HepG2 (cell line): Measurements from ENCODE around the gene KCNQ1OT1. TPM values are rescaled to one million over a fixed set of nuclear protein-coding genes. Genes with fewer than 3 reads are reported as not detected.

Source experiments
- BORCS8-MEF2B ChIP-seq: sonication (generic); formaldehyde crosslinking; IDR thresholded peaks from 2 replicates; pipeline ENCODE4 v1.8.0; 2022; ENCODE audit warnings: mild to moderate bottlenecking, missing genetic modification reagents
- ELF4 ChIP-seq: sonication (generic); formaldehyde crosslinking; IDR thresholded peaks from 2 replicates; pipeline ENCODE4 v1.5.0; 2020; ENCODE audit warnings: missing genetic modification reagents, mild to moderate bottlenecking, moderate library complexity, borderline replicate concordance
- FOXA3 ChIP-seq: IDR thresholded peaks from 2 replicates; pipeline ENCODE4 v1.6.1; 2016; ENCODE audit warnings: missing genetic modification reagents, missing compliant biosample characterization
- GRHL1 ChIP-seq: sonication (generic); formaldehyde crosslinking; conservative IDR thresholded peaks from 2 replicates; pipeline ENCODE4 v1.8.0; 2022; ENCODE audit warnings: missing genetic modification reagents
- GTF2F1 ChIP-seq: fragments of 150-350 bp; IDR thresholded peaks from 2 replicates; pipeline ENCODE4 v1.6.1; 2014; ENCODE audit warnings: low read length
- HHEX ChIP-seq: IDR thresholded peaks from 2 replicates; pipeline ENCODE4 v1.6.1; 2016; ENCODE audit warnings: control low read depth
- LRRFIP1 ChIP-seq: sonication (generic); formaldehyde crosslinking; conservative IDR thresholded peaks from 2 replicates; pipeline ENCODE4 v1.4.0; 2020; ENCODE audit warnings: missing genetic modification reagents
- NCOA1 ChIP-seq: sonication (generic); formaldehyde crosslinking; IDR thresholded peaks from 2 replicates; pipeline ENCODE4 v1.9.0; 2021; ENCODE audit warnings: missing genetic modification reagents
- NR3C1 ChIP-seq: sonication (generic); formaldehyde crosslinking; IDR thresholded peaks from 2 replicates; pipeline ENCODE4 v1.4.0; 2020; ENCODE audit warnings: missing genetic modification reagents
- SMAD1 ChIP-seq: sonication (generic); formaldehyde crosslinking; IDR thresholded peaks from 2 replicates; pipeline ENCODE4 v1.4.0; 2020; ENCODE audit warnings: missing genetic modification reagents, low read depth, mild to moderate bottlenecking, borderline replicate concordance
- TIGD3 ChIP-seq: sonication (generic); formaldehyde crosslinking; IDR thresholded peaks from 2 replicates; pipeline ENCODE4 v1.5.1; 2020; ENCODE audit warnings: mild to moderate bottlenecking, missing genetic modification reagents, borderline replicate concordance
- ZBTB26 ChIP-seq: IDR thresholded peaks from 2 replicates; pipeline ENCODE4 v1.6.1; 2016; ENCODE audit warnings: missing compliant biosample characterization, missing genetic modification reagents, borderline replicate concordance
- ZBTB7B ChIP-seq: sonication (generic); formaldehyde crosslinking; IDR thresholded peaks from 2 replicates; pipeline ENCODE4 v1.4.0; 2020; ENCODE audit warnings: missing genetic modification reagents
- ZFP36L2 ChIP-seq: sonication (generic); formaldehyde crosslinking; IDR thresholded peaks from 2 replicates; pipeline ENCODE4 v1.4.0; 2020; ENCODE audit warnings: missing genetic modification reagents
- ZNF296 ChIP-seq: sonication (generic); formaldehyde crosslinking; conservative IDR thresholded peaks from 2 replicates; pipeline ENCODE4 v1.5.0; 2020; ENCODE audit warnings: mild to moderate bottlenecking, missing genetic modification reagents
- ZNF362 ChIP-seq: sonication (generic); formaldehyde crosslinking; IDR thresholded peaks from 2 replicates; pipeline ENCODE4 v1.4.0; 2020; ENCODE audit warnings: missing genetic modification reagents, mild to moderate bottlenecking, borderline replicate concordance
- ZNF546 ChIP-seq: sonication (generic); formaldehyde crosslinking; conservative IDR thresholded peaks from 2 replicates; pipeline ENCODE4 v1.8.1; 2023; ENCODE audit warnings: mild to moderate bottlenecking, missing genetic modification reagents
- ZNF549 ChIP-seq: sonication (generic); formaldehyde crosslinking; IDR thresholded peaks from 2 replicates; pipeline ENCODE4 v1.5.0; 2020; ENCODE audit warnings: missing genetic modification reagents
- ZNF629 ChIP-seq: sonication (generic); formaldehyde crosslinking; conservative IDR thresholded peaks from 2 replicates; pipeline ENCODE4 v1.5.0; 2020; ENCODE audit warnings: missing genetic modification reagents
- ZNF7 ChIP-seq: IDR thresholded peaks from 2 replicates; pipeline ENCODE4 v1.6.1; 2016; ENCODE audit warnings: missing biosample characterization, missing genetic modification reagents
- ZNF737 ChIP-seq: sonication (generic); formaldehyde crosslinking; IDR thresholded peaks from 2 replicates; pipeline ENCODE4 v1.5.0; 2020; ENCODE audit warnings: missing genetic modification reagents, mild to moderate bottlenecking, borderline replicate concordance
- ZNF816 ChIP-seq: sonication (generic); formaldehyde crosslinking; IDR thresholded peaks from 2 replicates; pipeline ENCODE4 v1.8.0; 2022; ENCODE audit warnings: missing genetic modification reagents, mild to moderate bottlenecking, borderline replicate concordance
- polyA plus RNA-seq, 8 experiments: library from polyadenylated mRNA; depleted of rRNA in 3 of 8; stranded (reverse) in 7 of 8; unstranded in 1 of 8; fragments of >200 nt; fragmentation: Illumina TruSeq in 4 of 8; extraction: Trizol in 4 of 8; gene quantifications; 2 replicates each; pipeline versions ENCODE4 v1.2.1 to v1.2.3, GENCODE V29; 2011 to 2016; ENCODE audit warnings: low read depth in 4 of 8, missing spikeins in 1 of 8, mixed read lengths in 1 of 8; ENCODE audit not compliant: insufficient read depth in 1 of 8
- total RNA-seq, 5 experiments: library from RNA; depleted of rRNA; stranded (reverse); fragments of >200 nt; fragmentation: Illumina TruSeq; extraction: Trizol; gene quantifications; 2 replicates each; pipeline ENCODE4 v1.2.3, GENCODE V29; 2016; ENCODE audit warnings: low read depth in 1 of 5

Gene KCNQ1OT1
- total and polyA plus RNA-seq, 2 of the 13 experiments (the other 11 are each of a cell fraction or from before 2014, with no cell fraction given), result 1.3 to 18.9 TPM

GRCh38 chr11:2563213-2564007 lies 136.4 kb downstream of the KCNQ1OT1 start (continued):
- TF ChIP-seq GTF2F1 (no peak), ZNF7 (CRISPR knock-in tag) (no peak), ZNF737 (0 out of 2 replicates have a peak, but pooled peaks have one; percentile 34), ZBTB26 (0 out of 2 replicates have a peak, but pooled peaks have one; percentile 14), ZNF546 (no peak), NR3C1 (CRISPR knock-in tag) (no peak), NCOA1 (CRISPR knock-in tag) (0 out of 2 replicates have a peak, but pooled peaks have one; percentile 35), ZNF629 (CRISPR knock-in tag) (peak; percentile 40; the same call in 1 of the 2 replicates), HHEX (CRISPR knock-in tag) (no peak), LRRFIP1 (no peak), GRHL1 (CRISPR knock-in tag) (no peak), ZNF816 (CRISPR knock-in tag) (no peak), SMAD1 (CRISPR knock-in tag) (no peak), ZNF549 (no peak), ZBTB7B (peak; percentile 85), ZNF296 (CRISPR knock-in tag) (0 out of 2 replicates have a peak, but pooled peaks have one; percentile 71), TIGD3 (CRISPR knock-in tag) (no peak), ZFP36L2 (CRISPR knock-in tag) (no peak), ZNF362 (no peak), BORCS8-MEF2B (CRISPR knock-in tag) (no peak; the same call in 1 of the 2 replicates), ELF4 (peak; percentile 31; the same call in 1 of the 2 replicates), FOXA3 (peak; percentile 82)
